SK-N-SH treated with all-trans-retinoic acid at 6 μM for 48 hours (cell line): ENCODE measurements around the gene THADA.

ENCODE experiments used
- ATAC-seq: fragments of 200-7000 bp; cut with Tn5 transposase; 3 replicates; pipeline ENCODE4 v1.9.1; 2020; ENCODE audit warnings: mild to moderate bottlenecking, moderate library complexity
- ARNTL ChIP-seq: fragments of 450-650 bp; formaldehyde crosslinking; IDR thresholded peaks from 2 replicates; pipeline ENCODE4 v1.5.0; 2020; ENCODE audit warnings: low read depth, mild to moderate bottlenecking, moderate library complexity, borderline replicate concordance
- BACH2 ChIP-seq: fragments of 250-450 bp; sonication (Bioruptor Pico); IDR thresholded peaks from 2 replicates; pipeline ENCODE4 v1.9.0; 2021; ENCODE audit warnings: mild to moderate bottlenecking, borderline replicate concordance
- CREB5 ChIP-seq: fragments of 250-450 bp; sonication (Bioruptor Pico); IDR thresholded peaks from 2 replicates; pipeline ENCODE4 v1.5.1; 2020; ENCODE audit warnings: low read depth, mild to moderate bottlenecking, moderate library complexity
- CSDC2 ChIP-seq: fragments of 250-450 bp; sonication (Bioruptor Pico); IDR thresholded peaks from 2 replicates; pipeline ENCODE4 v1.5.0; 2020; ENCODE audit warnings: mild to moderate bottlenecking, moderate library complexity
- CSRNP3 ChIP-seq: fragments of 250-450 bp; sonication (Bioruptor Pico); IDR thresholded peaks from 2 replicates; pipeline ENCODE4 v1.5.1; 2021; ENCODE audit warnings: mild to moderate bottlenecking, moderate library complexity
- ESRRG ChIP-seq: fragments of 250-450 bp; sonication (Bioruptor Pico); IDR thresholded peaks from 2 replicates; pipeline ENCODE4 v1.6.1; 2021; ENCODE audit warnings: mild to moderate bottlenecking
- GLIS3 ChIP-seq: fragments of 250-450 bp; sonication (Bioruptor Pico); IDR thresholded peaks from 2 replicates; pipeline ENCODE4 v1.5.0; 2020; ENCODE audit warnings: mild to moderate bottlenecking, moderate library complexity
- ISL1 ChIP-seq: fragments of 250-450 bp; sonication (Bioruptor Pico); IDR thresholded peaks from 2 replicates; pipeline ENCODE4 v2.1.2; 2022; ENCODE audit warnings: mild to moderate bottlenecking, moderate library complexity
- OSR1 ChIP-seq: fragments of 250-450 bp; sonication (Bioruptor Pico); IDR thresholded peaks from 2 replicates; pipeline ENCODE4 v1.8.0; 2022; ENCODE audit warnings: moderate library complexity, mild to moderate bottlenecking, inconsistent platforms
- PPARA ChIP-seq: fragments of 250-450 bp; sonication (Bioruptor Pico); IDR thresholded peaks from 2 replicates; pipeline ENCODE4 v1.5.0; 2020; ENCODE audit warnings: mild to moderate bottlenecking, borderline replicate concordance
- RARB ChIP-seq: fragments of 250-450 bp; sonication (Bioruptor Pico); IDR thresholded peaks from 2 replicates; pipeline ENCODE4 v1.8.0; 2021; ENCODE audit warnings: mild to moderate bottlenecking, moderate library complexity
- SNAI2 ChIP-seq: fragments of 250-450 bp; sonication (Bioruptor Pico); IDR thresholded peaks from 2 replicates; pipeline ENCODE4 v1.5.0; 2020; ENCODE audit warnings: mild to moderate bottlenecking, moderate library complexity
- TCF4 ChIP-seq: fragments of 250-450 bp; sonication (Bioruptor Pico); IDR thresholded peaks from 2 replicates; pipeline ENCODE4 v1.8.0; 2021; ENCODE audit warnings: mild to moderate bottlenecking, moderate library complexity, borderline replicate concordance
- TOX ChIP-seq: fragments of 250-450 bp; sonication (Bioruptor Pico); IDR thresholded peaks from 2 replicates; pipeline ENCODE4 v1.8.0; 2021; ENCODE audit warnings: mild to moderate bottlenecking, moderate library complexity, borderline replicate concordance
- TSHZ2 ChIP-seq: fragments of 250-450 bp; sonication (Bioruptor Pico); IDR thresholded peaks from 2 replicates; pipeline ENCODE4 v1.5.0; 2020; ENCODE audit warnings: mild to moderate bottlenecking, moderate library complexity
- ZC3H10 ChIP-seq: fragments of 250-450 bp; sonication (Bioruptor Pico); IDR thresholded peaks from 2 replicates; pipeline ENCODE4 v1.5.1; 2021; ENCODE audit warnings: mild to moderate bottlenecking, moderate library complexity
- ZFP3 ChIP-seq: fragments of 250-450 bp; sonication (Bioruptor Pico); IDR thresholded peaks from 2 replicates; pipeline ENCODE4 v1.5.0; 2020; ENCODE audit warnings: mild to moderate bottlenecking, moderate library complexity
- ZNF70 ChIP-seq: fragments of 450-650 bp; formaldehyde crosslinking; IDR thresholded peaks from 2 replicates; pipeline ENCODE4 v1.5.0; 2020; ENCODE audit warnings: mild to moderate bottlenecking, moderate library complexity
- ZNF8 ChIP-seq: fragments of 450-650 bp; formaldehyde crosslinking; IDR thresholded peaks from 2 replicates; pipeline ENCODE4 v1.5.0; 2020; ENCODE audit warnings: mild to moderate bottlenecking, moderate library complexity
- TF ChIP-seq, protein P1 (sequence below): fragments of 250-450 bp; sonication (Bioruptor Pico); IDR thresholded peaks from 2 replicates; pipeline ENCODE4 v1.8.0; 2021; ENCODE audit warnings: low read depth, mild to moderate bottlenecking, moderate library complexity, borderline replicate concordance
- TF ChIP-seq, protein P2 (sequence below): fragments of 250-450 bp; sonication (Bioruptor Pico); IDR thresholded peaks from 2 replicates; pipeline ENCODE4 v1.8.0; 2020; ENCODE audit warnings: mild to moderate bottlenecking, moderate library complexity, borderline replicate concordance

THADA gene

DNA sequence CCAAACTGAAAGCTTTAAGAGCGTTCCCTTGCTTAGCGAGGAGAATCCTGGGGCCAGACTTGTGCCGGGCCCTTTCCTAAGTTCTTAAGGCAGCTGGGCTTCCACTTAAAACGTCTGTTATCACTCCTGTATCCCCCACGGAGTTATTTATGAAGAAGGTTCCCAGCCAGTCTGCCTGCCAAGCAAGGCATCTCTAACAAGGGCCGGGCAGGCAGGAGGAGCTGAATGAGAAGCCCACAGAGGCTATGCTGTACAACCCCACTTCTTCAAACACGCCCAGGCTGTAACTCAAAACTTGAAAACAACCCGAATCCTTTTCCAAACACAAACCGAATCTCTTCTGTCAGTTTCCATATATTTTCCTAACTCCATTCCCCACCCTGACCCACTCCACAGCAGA lies 330.4 kb downstream of the THADA start (continued):
- TF ChIP-seq, protein P1, sequence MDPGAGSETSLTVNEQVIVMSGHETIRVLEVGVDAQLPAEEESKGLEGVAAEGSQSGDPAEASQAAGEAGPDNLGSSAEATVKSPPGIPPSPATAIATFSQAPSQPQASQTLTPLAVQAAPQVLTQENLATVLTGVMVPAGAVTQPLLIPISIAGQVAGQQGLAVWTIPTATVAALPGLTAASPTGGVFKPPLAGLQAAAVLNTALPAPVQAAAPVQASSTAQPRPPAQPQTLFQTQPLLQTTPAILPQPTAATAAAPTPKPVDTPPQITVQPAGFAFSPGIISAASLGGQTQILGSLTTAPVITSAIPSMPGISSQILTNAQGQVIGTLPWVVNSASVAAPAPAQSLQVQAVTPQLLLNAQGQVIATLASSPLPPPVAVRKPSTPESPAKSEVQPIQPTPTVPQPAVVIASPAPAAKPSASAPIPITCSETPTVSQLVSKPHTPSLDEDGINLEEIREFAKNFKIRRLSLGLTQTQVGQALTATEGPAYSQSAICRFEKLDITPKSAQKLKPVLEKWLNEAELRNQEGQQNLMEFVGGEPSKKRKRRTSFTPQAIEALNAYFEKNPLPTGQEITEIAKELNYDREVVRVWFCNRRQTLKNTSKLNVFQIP (CRISPR knock-in tag): no peak

DNA sequence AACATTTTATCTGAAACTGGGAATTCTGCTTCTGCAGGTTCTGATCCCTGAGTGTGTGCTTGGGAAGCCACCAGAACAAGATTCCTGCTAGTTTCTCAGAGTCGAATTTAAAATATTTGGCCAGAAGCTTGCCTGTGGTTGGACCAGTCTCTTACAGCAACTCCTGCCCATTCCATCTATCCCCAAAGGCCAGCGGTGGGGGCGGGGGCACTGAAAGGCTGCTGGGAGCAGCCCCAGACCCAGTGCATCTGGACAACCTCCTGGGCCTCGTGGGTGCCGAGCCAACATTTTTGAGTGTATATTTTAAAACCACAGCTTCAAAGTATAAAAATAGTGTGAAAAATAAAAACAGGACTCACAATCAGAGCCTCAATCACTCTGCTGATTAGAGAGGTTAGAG lies 330.8 kb downstream of the THADA start:
- TF ChIP-seq CSDC2 (no peak), TSHZ2 (no peak), ZC3H10 (CRISPR knock-in tag) (no peak), CSRNP3 (no peak), GLIS3 (CRISPR knock-in tag) (no peak), ZNF8 (CRISPR knock-in tag) (no peak), TCF4 (CRISPR knock-in tag) (no peak), CREB5 (CRISPR knock-in tag) (no peak), ARNTL (CRISPR knock-in tag) (no peak), PPARA (CRISPR knock-in tag) (no peak), ZNF70 (CRISPR knock-in tag) (no peak), RARB (no peak), SNAI2 (CRISPR knock-in tag) (no peak), ZFP3 (CRISPR knock-in tag) (no peak), TOX (CRISPR knock-in tag) (no peak), ISL1 (CRISPR knock-in tag) (no peak)
- TF ChIP-seq, protein P1 (CRISPR knock-in tag): no peak
- TF ChIP-seq, protein P2, sequence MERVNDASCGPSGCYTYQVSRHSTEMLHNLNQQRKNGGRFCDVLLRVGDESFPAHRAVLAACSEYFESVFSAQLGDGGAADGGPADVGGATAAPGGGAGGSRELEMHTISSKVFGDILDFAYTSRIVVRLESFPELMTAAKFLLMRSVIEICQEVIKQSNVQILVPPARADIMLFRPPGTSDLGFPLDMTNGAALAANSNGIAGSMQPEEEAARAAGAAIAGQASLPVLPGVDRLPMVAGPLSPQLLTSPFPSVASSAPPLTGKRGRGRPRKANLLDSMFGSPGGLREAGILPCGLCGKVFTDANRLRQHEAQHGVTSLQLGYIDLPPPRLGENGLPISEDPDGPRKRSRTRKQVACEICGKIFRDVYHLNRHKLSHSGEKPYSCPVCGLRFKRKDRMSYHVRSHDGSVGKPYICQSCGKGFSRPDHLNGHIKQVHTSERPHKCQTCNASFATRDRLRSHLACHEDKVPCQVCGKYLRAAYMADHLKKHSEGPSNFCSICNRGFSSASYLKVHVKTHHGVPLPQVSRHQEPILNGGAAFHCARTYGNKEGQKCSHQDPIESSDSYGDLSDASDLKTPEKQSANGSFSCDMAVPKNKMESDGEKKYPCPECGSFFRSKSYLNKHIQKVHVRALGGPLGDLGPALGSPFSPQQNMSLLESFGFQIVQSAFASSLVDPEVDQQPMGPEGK (CRISPR knock-in tag): no peak
- ATAC-seq: no peak

GRCh38 chr2:43262951-43263350 lies 332.9 kb downstream of the THADA start:
- ATAC-seq: no peak
- TF ChIP-seq ISL1 (CRISPR knock-in tag) (no peak), PPARA (CRISPR knock-in tag) (no peak), ZNF8 (CRISPR knock-in tag) (no peak), BACH2 (CRISPR knock-in tag) (no peak), TCF4 (CRISPR knock-in tag) (no peak), CSRNP3 (no peak), OSR1 (CRISPR knock-in tag) (no peak), TSHZ2 (no peak), CSDC2 (no peak), ESRRG (CRISPR knock-in tag) (no peak), ZNF70 (CRISPR knock-in tag) (no peak)
